ENCODE results near the gene SDC4.

Gene SDC4

GRCh38 chr20:45317826-45318225, 30.4 kb downstream of the SDC4 start:
- H3K4me3 ChIP-seq (ENCODE audit: low read length), result no peak overlapping the region
- H3K4me2 ChIP-seq (ENCODE audit: low read depth, low read length), result no peak overlapping the region
- DNase-seq, result no peak
- H3K79me2 ChIP-seq (ENCODE audit: low read length), result no peaks in the 10 kb centered on the region
- peaks cover 9% of the 10 kb centered on the region for H3K4me1 ChIP-seq (ENCODE audit: low read length)
- peaks cover 5% of the 10 kb centered on the region; the same call in 1 of the 2 replicates for H3F3A ChIP-seq (ENCODE audit: insufficient read depth, low read length)
- no peaks in the 10 kb centered on the region for H3K9me3 ChIP-seq (replicated peaks; ENCODE audit: insufficient read depth, low read length)
- H4K20me1 ChIP-seq (ENCODE audit: insufficient read depth, low read length), result no peaks in the 10 kb centered on the region
- H3K36me3 ChIP-seq (replicated peaks; ENCODE audit: insufficient read depth, low read length), result no peaks in the 10 kb centered on the region
- no peak overlapping the region for H2AFZ ChIP-seq (ENCODE audit: low read length)
- no peak overlapping the region for H3K9ac ChIP-seq (ENCODE audit: low read length)
- H3K27ac ChIP-seq (ENCODE audit: low read length), result no peak overlapping the region
- TF ChIP-seq EZH2 (optimal IDR thresholded peaks at IDR 0.05; ENCODE audit: low read depth, low read length) (no peak), EZH2phosphoT487 (IDR thresholded peaks at IDR 0.05; ENCODE audit: low read length) (no peak), CTCF (IDR thresholded peaks at IDR 0.05; ENCODE audit: low read length) (no peak)
- H3K27me3 ChIP-seq (replicated peaks; ENCODE audit: insufficient read depth, low read length), result no peaks in the 10 kb centered on the region; the same call in 1 of the 2 replicates
- H3K9me2 ChIP-seq (replicated peaks; ENCODE audit: insufficient read depth, low read length), result no peaks in the 10 kb centered on the region

GRCh38 chr20:45316150-45317080, 31.8 kb downstream of the SDC4 start:
- Histone ChIP-seq H3K4me2 (ENCODE audit: low read depth, low read length) (no peak overlapping the region), H3K9me3 (replicated peaks; ENCODE audit: insufficient read depth, low read length) (no peaks in the 10 kb centered on the region), H3K4me3 (ENCODE audit: low read length) (no peak overlapping the region), H4K20me1 (ENCODE audit: insufficient read depth, low read length) (no peaks in the 10 kb centered on the region), H2AFZ (ENCODE audit: low read length) (no peak overlapping the region), H3F3A (ENCODE audit: insufficient read depth, low read length) (peaks cover 5% of the 10 kb centered on the region; the same call in 1 of the 2 replicates), H3K27ac (ENCODE audit: low read length) (no peak overlapping the region), H3K79me2 (ENCODE audit: low read length) (no peaks in the 10 kb centered on the region), H3K27me3 (replicated peaks; ENCODE audit: insufficient read depth, low read length) (no peaks in the 10 kb centered on the region; the same call in 1 of the 2 replicates), H3K9ac (ENCODE audit: low read length) (no peak overlapping the region), H3K9me2 (replicated peaks; ENCODE audit: insufficient read depth, low read length) (no peaks in the 10 kb centered on the region), H3K36me3 (replicated peaks; ENCODE audit: insufficient read depth, low read length) (no peaks in the 10 kb centered on the region), H3K4me1 (ENCODE audit: low read length) (peaks cover 9% of the 10 kb centered on the region)
- TF ChIP-seq EZH2 (optimal IDR thresholded peaks at IDR 0.05; ENCODE audit: low read depth, low read length), result no peak
- no peak for TF ChIP-seq EZH2phosphoT487 (IDR thresholded peaks at IDR 0.05; ENCODE audit: low read length)
- no peak for TF ChIP-seq CTCF (IDR thresholded peaks at IDR 0.05; ENCODE audit: low read length)
- no peak for DNase-seq

GRCh38 chr20:45315672-45316071, 32.6 kb downstream of the SDC4 start:
- no peak overlapping the region for H3K27ac ChIP-seq (ENCODE audit: low read length)
- H3K4me2 ChIP-seq (ENCODE audit: low read depth, low read length), result no peak overlapping the region
- H3K9ac ChIP-seq (ENCODE audit: low read length), result no peak overlapping the region
- no peaks in the 10 kb centered on the region for H4K20me1 ChIP-seq (ENCODE audit: insufficient read depth, low read length)
- TF ChIP-seq CTCF (IDR thresholded peaks at IDR 0.05; ENCODE audit: low read length), result no peak
- no peak for TF ChIP-seq EZH2phosphoT487 (IDR thresholded peaks at IDR 0.05; ENCODE audit: low read length)
- TF ChIP-seq EZH2 (optimal IDR thresholded peaks at IDR 0.05; ENCODE audit: low read depth, low read length), result no peak
- H3K36me3 ChIP-seq (replicated peaks; ENCODE audit: insufficient read depth, low read length), result no peaks in the 10 kb centered on the region
- H3F3A ChIP-seq (ENCODE audit: insufficient read depth, low read length), result 0 out of 2 replicates have a peak, but pooled peaks cover 1% of the 10 kb centered on the region
- no peak overlapping the region for H3K4me3 ChIP-seq (ENCODE audit: low read length)
- peaks cover 6% of the 10 kb centered on the region for H3K4me1 ChIP-seq (ENCODE audit: low read length)
- H3K9me2 ChIP-seq (replicated peaks; ENCODE audit: insufficient read depth, low read length), result no peaks in the 10 kb centered on the region
- H3K27me3 ChIP-seq (replicated peaks; ENCODE audit: insufficient read depth, low read length), result no peaks in the 10 kb centered on the region; the same call in 1 of the 2 replicates
- no peak overlapping the region for H2AFZ ChIP-seq (ENCODE audit: low read length)
- DNase-seq, result no peak
- H3K9me3 ChIP-seq (replicated peaks; ENCODE audit: insufficient read depth, low read length), result no peaks in the 10 kb centered on the region
- H3K79me2 ChIP-seq (ENCODE audit: low read length), result no peaks in the 10 kb centered on the region
